HL-60 (cell line): ENCODE measurements around the gene ANKRD36.
"Not testable (repeated sequence)": the region's sequence is repeated elsewhere in the genome, so short reads cannot be mapped to it uniquely, and the experiment has no call there.

Experiments used
- GABPA ChIP-seq: IDR thresholded peaks from 2 replicates; pipeline ENCODE4 v1.6.1; 2012; ENCODE audit warnings: low read depth
- POLR2AphosphoS5 ChIP-seq: IDR thresholded peaks from 2 replicates; pipeline ENCODE4 v1.6.1; 2012; ENCODE audit warnings: low read depth
- TF ChIP-seq, protein P1 (sequence below): IDR thresholded peaks from one replicate; pipeline ENCODE4 v1.5.1; 2011; ENCODE audit warnings: low read length, control low read depth, inconsistent platforms; ENCODE audit not compliant: insufficient read depth
- TF ChIP-seq, protein P2 (sequence below): IDR thresholded peaks from 2 replicates; pipeline ENCODE4 v1.6.1; 2012; ENCODE audit warnings: low read depth; ENCODE audit not compliant: insufficient replicate concordance

DNA sequence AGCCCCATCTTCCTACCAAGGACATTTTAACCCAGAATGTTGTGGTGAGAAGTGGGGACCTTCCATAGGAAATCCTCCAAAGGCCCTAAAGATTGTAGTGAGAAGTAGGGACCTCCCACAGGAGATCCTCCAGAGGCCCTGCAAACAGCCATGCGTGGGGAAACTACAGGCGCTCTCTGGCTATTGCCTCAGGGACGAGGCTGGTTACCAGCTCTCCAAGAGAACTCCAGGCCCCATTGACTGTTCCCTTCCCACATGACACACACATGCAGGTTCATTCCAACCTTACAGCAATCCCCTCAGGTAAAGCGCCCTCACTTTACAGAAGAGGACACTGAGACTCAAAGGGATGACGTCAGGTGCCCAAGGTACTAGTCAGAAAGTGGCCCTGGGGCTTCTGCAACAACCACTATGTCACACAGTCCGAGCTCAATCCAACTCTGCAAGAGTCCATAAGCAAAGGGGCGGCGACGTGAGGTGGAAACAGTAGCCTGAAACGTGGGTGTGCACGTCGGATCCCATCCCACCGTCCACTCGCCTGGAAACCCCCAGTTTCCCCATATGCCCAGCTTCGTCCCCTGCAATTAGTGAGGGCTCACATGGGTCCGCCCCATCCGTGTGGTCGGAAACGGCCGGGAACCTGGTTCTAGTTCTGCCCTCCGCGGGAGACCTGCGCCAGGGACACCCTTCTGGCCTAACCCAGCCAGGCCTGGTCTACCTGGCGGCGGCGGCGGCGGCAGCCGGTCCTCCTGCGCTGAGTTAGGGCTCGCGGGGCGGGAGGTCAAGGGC lies 18.8 kb upstream of the ANKRD36 start:
- TF ChIP-seq, protein P1, sequence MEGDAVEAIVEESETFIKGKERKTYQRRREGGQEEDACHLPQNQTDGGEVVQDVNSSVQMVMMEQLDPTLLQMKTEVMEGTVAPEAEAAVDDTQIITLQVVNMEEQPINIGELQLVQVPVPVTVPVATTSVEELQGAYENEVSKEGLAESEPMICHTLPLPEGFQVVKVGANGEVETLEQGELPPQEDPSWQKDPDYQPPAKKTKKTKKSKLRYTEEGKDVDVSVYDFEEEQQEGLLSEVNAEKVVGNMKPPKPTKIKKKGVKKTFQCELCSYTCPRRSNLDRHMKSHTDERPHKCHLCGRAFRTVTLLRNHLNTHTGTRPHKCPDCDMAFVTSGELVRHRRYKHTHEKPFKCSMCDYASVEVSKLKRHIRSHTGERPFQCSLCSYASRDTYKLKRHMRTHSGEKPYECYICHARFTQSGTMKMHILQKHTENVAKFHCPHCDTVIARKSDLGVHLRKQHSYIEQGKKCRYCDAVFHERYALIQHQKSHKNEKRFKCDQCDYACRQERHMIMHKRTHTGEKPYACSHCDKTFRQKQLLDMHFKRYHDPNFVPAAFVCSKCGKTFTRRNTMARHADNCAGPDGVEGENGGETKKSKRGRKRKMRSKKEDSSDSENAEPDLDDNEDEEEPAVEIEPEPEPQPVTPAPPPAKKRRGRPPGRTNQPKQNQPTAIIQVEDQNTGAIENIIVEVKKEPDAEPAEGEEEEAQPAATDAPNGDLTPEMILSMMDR: not testable (repeated sequence)
- TF ChIP-seq GABPA, POLR2AphosphoS5: not testable (repeated sequence)
- TF ChIP-seq, protein P2, sequence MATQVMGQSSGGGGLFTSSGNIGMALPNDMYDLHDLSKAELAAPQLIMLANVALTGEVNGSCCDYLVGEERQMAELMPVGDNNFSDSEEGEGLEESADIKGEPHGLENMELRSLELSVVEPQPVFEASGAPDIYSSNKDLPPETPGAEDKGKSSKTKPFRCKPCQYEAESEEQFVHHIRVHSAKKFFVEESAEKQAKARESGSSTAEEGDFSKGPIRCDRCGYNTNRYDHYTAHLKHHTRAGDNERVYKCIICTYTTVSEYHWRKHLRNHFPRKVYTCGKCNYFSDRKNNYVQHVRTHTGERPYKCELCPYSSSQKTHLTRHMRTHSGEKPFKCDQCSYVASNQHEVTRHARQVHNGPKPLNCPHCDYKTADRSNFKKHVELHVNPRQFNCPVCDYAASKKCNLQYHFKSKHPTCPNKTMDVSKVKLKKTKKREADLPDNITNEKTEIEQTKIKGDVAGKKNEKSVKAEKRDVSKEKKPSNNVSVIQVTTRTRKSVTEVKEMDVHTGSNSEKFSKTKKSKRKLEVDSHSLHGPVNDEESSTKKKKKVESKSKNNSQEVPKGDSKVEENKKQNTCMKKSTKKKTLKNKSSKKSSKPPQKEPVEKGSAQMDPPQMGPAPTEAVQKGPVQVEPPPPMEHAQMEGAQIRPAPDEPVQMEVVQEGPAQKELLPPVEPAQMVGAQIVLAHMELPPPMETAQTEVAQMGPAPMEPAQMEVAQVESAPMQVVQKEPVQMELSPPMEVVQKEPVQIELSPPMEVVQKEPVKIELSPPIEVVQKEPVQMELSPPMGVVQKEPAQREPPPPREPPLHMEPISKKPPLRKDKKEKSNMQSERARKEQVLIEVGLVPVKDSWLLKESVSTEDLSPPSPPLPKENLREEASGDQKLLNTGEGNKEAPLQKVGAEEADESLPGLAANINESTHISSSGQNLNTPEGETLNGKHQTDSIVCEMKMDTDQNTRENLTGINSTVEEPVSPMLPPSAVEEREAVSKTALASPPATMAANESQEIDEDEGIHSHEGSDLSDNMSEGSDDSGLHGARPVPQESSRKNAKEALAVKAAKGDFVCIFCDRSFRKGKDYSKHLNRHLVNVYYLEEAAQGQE: not testable (repeated sequence)
